ENCODE measurements around the gene PAXIP1.
A peak's percentile ranks its signal among the peaks of the same experiment; 100 is the strongest.

- peak in 1 of 6 experiments; percentile 9 for TF ChIP-seq CTCF (IDR thresholded peaks at IDR 0.05)
- TF ChIP-seq POLR2A (IDR thresholded peaks at IDR 0.05) = no peak
Measured at GRCh38 chr7:155000795-155001194, 2.1 kb downstream of the PAXIP1 start.

All from esophagus squamous epithelium (tissue), 4 donors.